Heart right ventricle (tissue), 16 donors: ENCODE measurements around the gene ENDOV. TPM values are rescaled to one million over a fixed set of nuclear protein-coding genes. Genes with fewer than 3 reads are reported as not detected.

ENCODE experiments used
- ATAC-seq, 8 donors: fragments of 200-7000 bp; cut with Tn5 transposase; one replicate each; pipeline ENCODE4 v1.9.1; 2020; ENCODE audit warnings: mild to moderate bottlenecking in 8 of 8, moderate library complexity in 8 of 8, moderate number of reproducible peaks in 1 of 8
- DNase-seq, 2 donors: peaks; one replicate each; pipeline ENCODE4 v3.0.0-alpha.2; 2020
- H3K27ac ChIP-seq, 10 donors: fragments of 200-600 bp; sonication (generic) in 2 of 10; one replicate each; pipeline versions ENCODE4 v1.5.0 to v1.8.0; 2020 to 2022; ENCODE audit warnings: mild to moderate bottlenecking in 3 of 10
- H3K27me3 ChIP-seq, 7 donors: fragments of 200-600 bp; one replicate each; pipeline ENCODE4 v1.8.0; 2021 to 2022; ENCODE audit warnings: mild to moderate bottlenecking in 2 of 7
- H3K36me3 ChIP-seq, 9 donors: fragments of 200-600 bp; sonication (generic) in 1 of 9; one replicate each; pipeline versions ENCODE4 v1.5.0 to v1.8.0; 2020 to 2022; ENCODE audit warnings: mild to moderate bottlenecking in 2 of 9
- H3K4me1 ChIP-seq, 9 donors: fragments of 200-600 bp; sonication (generic) in 1 of 9; one replicate each; pipeline versions ENCODE4 v1.5.0 to v1.8.0; 2020 to 2022; ENCODE audit warnings: mild to moderate bottlenecking in 4 of 9
- H3K4me3 ChIP-seq, 10 donors: fragments of 200-600 bp; sonication (generic) in 2 of 10; one replicate each; pipeline versions ENCODE4 v1.5.0 to v1.8.0; 2020 to 2022; ENCODE audit warnings: mild to moderate bottlenecking in 7 of 10, moderate library complexity in 2 of 10
- H3K9me3 ChIP-seq, 11 donors: fragments of 200-600 bp in 10 of 11; sonication (generic) in 2 of 11; one replicate each; pipeline versions ENCODE4 v1.5.0 to v1.8.0; 2013 to 2022; ENCODE audit warnings: mild to moderate bottlenecking in 2 of 11, control low read depth in 1 of 11, moderate library complexity in 1 of 11
- WGBS, 2 donors: extraction: QIAGEN DNeasy Blood & Tissue Kit; methylation state at CpG; one replicate each; pipeline ENCODE4 v1.1.7; 2013; ENCODE audit warnings: inconsistent platforms in 1 of 2; 5-methylcytosine and 5-hydroxymethylcytosine counted together
- intact Hi-C, 10 donors: fragments of 100-400 bp; cut with DNase I; formaldehyde crosslinking; loops; one replicate each; pipeline versions ENCODE4 v1.11.1 to v1.14.2; 2022
- polyA plus RNA-seq, 2 donors: library from polyadenylated mRNA; stranded (reverse); fragments of 200-250 nt; gene quantifications; one replicate each; pipeline ENCODE4 v1.2.3, GENCODE V29; 2013
- total RNA-seq, 10 donors: library from RNA; stranded (reverse); fragmentation: NEBNext Ultra II Directional in 3 of 10; extraction: Animal tissue kit (Norgen Biotek cat#: 25700) in 3 of 10; gene quantifications; one replicate each; pipeline versions ENCODE4 v1.2.1 to v1.2.4, GENCODE V29; 2021 to 2023
- TF ChIP-seq, protein P1 (sequence below), 9 donors: fragments of 200-600 bp; sonication (generic) in 2 of 9; IDR thresholded peaks; one replicate each; pipeline versions ENCODE4 v1.5.0 to v1.8.0; 2021 to 2022; ENCODE audit warnings: antibody characterized with exemption in 9 of 9, mild to moderate bottlenecking in 5 of 9, moderate library complexity in 1 of 9
- donor health status: Arrhythmogenic right ventricular cardiomyopathy.
- donor health status: ischemic (EF 13 %, LVEDD 7.1; RV severe dilation, severe dysfunction).
- donor health status: healthy with polysubstance abuse.
- donor health status: DM: no; HTN: yes; CAD: no.
- donor health status: DM: no; HTN: no; CAD: no.
- donor health status: ischemic (EF 25% LVEDD 6.9; RV normal size, moderate dysfunction).
- donor health status: ischemic (EF 25% LVEDD 5.7; RV mildly dilated, moderate dysfunction).
- donor health status: healthy.
- donor health status: DM: yes; HTN: yes; CAD: no.
- donor health status: Ischemic cardiomyopathy.
- donor health status: ischemic (EF 35%, LVEDD 5.7; RV mildly dilated, moderate dysfunction).
- donor health status: nonischemic (EF 11% LVEDD 7.7; RV severe dilation, severe dysfunction).
- donor health status: DM: yes; HTN: yes; CAD: no.
- donor health status: PGD.
- donor health status: ischemic (EF 29% LVEDD 5.4; RV normal size, mild dysfunction).
- donor health status: nonischemic (EF 23%, LVEDD 6.1; RV moderate dilation, normal function).

Gene ENDOV
- total and polyA plus RNA-seq, 12 donors: 7.7 to 19.9 (median 12.6) TPM

DNA sequence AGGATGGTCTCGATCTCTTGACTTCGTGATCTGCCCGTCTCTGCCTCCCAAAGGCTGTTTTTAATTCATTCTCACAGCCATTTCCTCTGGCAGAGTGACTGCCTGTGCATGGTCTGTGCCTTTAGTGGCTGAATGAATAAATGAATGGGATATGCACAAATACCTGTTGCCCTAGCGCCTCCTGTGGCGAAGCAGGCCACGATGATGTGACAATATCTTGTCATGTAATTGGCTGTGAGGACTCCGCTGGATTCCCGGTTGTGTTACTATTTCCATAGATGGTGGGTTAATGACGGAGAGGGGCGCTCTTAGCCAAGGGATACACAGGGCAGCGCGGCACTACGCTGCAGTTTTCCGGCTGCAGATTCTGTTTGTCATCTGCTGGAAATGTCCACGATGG, 26.8 kb upstream of the ENDOV start:
- H3K9me3 ChIP-seq: no peaks in the 10 kb centered on the region
- intact Hi-C loops: no loop called here
- ATAC-seq: no peak

DNA sequence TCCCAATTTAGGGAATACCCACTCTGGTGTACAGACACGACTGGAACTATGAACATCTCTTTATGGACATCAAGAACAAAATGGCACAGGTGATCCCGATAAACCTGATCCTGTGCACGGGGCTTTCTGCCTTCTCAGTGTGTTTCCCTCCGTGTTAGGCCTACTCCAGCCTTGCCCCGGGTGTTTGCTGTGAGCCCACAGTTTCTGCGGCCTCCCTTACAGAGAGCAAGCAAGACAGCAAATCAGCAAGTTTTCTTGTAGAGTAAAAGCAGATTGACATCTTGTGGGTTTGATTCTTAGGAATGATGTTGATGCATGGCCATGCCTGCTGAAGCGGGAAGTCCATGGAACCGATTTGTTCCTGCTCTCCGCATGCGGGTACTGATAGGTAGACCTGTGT, 26.4 kb upstream of the ENDOV start:
- H3K36me3 ChIP-seq: peaks cover 0 to 100% (median 82%) of the 10 kb centered on the region in 9 donors

More for the DNA sequence above, 26.8 kb upstream of the ENDOV start:
- H3K27ac ChIP-seq: no peak overlapping the region
- TF ChIP-seq, protein P1, sequence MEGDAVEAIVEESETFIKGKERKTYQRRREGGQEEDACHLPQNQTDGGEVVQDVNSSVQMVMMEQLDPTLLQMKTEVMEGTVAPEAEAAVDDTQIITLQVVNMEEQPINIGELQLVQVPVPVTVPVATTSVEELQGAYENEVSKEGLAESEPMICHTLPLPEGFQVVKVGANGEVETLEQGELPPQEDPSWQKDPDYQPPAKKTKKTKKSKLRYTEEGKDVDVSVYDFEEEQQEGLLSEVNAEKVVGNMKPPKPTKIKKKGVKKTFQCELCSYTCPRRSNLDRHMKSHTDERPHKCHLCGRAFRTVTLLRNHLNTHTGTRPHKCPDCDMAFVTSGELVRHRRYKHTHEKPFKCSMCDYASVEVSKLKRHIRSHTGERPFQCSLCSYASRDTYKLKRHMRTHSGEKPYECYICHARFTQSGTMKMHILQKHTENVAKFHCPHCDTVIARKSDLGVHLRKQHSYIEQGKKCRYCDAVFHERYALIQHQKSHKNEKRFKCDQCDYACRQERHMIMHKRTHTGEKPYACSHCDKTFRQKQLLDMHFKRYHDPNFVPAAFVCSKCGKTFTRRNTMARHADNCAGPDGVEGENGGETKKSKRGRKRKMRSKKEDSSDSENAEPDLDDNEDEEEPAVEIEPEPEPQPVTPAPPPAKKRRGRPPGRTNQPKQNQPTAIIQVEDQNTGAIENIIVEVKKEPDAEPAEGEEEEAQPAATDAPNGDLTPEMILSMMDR (IDR thresholded peaks at IDR 0.05): no peak
- H3K4me1 ChIP-seq: peaks cover 0 to 11% (median 0%) of the 10 kb centered on the region in 9 donors
- 94 to 96% methylated on average over 15 of the region's 15 CpGs for whole genome bisulfite sequencing, 2 donors
- peaks cover 0 to 100% (median 81%) of the 10 kb centered on the region in 9 donors for H3K36me3 ChIP-seq
- no peaks in the 10 kb centered on the region for H3K27me3 ChIP-seq
- DNase-seq: no peak
- no peak overlapping the region for H3K4me3 ChIP-seq

DNA sequence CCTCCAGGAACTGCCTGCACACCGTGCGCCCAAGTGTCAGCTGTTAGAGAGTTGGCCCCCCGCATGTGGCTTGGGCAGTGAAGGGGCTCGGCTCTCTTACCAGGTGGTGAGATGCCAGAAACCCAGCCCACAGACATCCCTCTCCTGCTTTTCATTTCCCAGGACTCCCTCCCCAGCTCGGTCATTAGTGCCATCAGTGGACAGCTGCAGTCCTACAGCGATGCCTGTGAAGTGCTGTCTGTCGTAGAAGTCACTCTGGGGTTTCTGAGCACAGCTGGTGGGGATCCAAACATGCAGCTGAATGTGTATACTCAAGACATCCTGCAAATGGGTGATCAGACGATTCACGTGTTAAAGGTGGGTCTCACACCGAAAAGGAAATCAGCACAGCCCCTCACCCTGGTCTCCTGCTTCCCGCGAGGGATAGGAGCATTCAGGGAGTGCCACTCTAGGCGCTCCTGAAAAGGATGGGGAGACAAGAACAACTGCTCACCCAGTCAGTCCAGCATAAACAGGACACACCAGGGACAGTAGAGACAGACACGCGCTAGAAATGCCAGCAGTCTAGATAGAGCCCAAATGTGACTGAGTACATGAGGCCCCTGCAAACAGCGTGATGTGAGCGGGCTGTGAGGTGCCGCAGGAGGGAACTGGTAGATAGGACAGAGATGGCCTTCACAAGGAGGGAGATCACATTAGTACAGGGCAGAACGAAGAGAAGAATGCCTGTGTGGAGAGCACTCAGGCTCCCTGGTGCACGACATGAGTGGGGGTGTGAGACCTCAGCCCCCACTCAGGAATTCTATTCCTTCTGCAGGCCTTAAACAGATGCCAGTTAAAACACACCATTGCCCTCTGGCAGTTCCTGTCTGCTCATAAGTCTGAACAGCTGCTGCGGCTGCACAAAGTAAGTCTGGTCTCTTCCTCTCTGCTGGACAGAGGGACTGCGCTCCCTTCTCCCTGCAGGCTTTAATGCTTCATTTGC, 25.7 kb upstream of the ENDOV start:
- intact Hi-C loops: no loop called here
- Histone ChIP-seq H3K27ac (no peak overlapping the region), H3K27me3 (no peaks in the 10 kb centered on the region), H3K4me3 (no peak overlapping the region), H3K36me3 (peaks cover 0 to 100% (median 83%) of the 10 kb centered on the region in 9 donors), H3K4me1 (peaks cover 0 to 8% (median 1%) of the 10 kb centered on the region in 9 donors), H3K9me3 (no peaks in the 10 kb centered on the region)
- ATAC-seq (no peak), DNase-seq (no peak)
- TF ChIP-seq, protein P1 (IDR thresholded peaks at IDR 0.05): no peak
- 91 to 93% methylated on average over 22 of the region's 22 CpGs for WGBS, 2 donors

More for the DNA sequence above, 26.4 kb upstream of the ENDOV start:
- WGBS, 2 donors: 97% methylated on average over 10 of the region's 10 CpGs
- Histone ChIP-seq H3K4me1 (peaks cover 0 to 11% (median 0%) of the 10 kb centered on the region in 9 donors), H3K27me3 (no peaks in the 10 kb centered on the region), H3K9me3 (no peaks in the 10 kb centered on the region), H3K4me3 (no peak overlapping the region), H3K27ac (no peak overlapping the region)
- intact Hi-C loops: no loop called here
- TF ChIP-seq, protein P1 (IDR thresholded peaks at IDR 0.05): no peak
- ATAC-seq (no peak), DNase-seq (no peak)

DNA sequence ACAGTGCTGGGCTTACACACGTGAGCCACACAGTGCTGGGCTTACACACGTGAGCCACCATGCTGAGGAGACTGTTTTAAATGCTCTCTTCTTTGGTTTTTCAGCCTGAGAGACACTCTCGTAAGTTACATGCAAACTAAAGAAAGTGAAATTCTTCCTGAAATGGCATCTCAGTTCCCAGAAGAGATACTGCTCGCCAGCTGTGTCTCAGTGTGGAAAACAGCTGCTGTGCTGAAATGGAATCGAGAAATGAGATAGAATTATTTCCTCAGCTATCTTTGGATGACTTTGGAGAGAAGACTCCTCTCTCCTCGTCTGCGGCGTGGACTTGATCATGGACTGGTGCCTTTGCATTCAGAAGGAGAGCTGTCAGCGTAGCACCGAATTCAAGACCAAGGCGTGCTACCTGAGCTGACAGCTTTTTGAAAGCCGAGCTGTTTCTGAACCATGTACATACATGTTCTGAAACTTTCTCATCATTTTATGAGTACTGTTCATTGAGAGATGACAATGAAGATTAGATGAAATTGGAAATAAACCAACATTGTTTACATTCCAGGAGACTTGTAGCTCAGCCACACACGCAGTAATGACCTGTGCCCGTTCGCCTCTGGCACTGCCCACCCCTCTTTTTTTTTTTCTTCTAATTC, 21.6 kb upstream of the ENDOV start:
- TF ChIP-seq, protein P1 (IDR thresholded peaks at IDR 0.05): no peak
- H3K4me3 ChIP-seq: no peak overlapping the region

More for the DNA sequence above, 21.6 kb upstream of the ENDOV start:
- intact Hi-C loops: no loop called here
- Histone ChIP-seq H3K27ac (no peak overlapping the region), H3K36me3 (peaks cover 0 to 78% (median 44%) of the 10 kb centered on the region in 9 donors), H3K27me3 (no peaks in the 10 kb centered on the region), H3K4me1 (peaks cover 0 to 26% (median 14%) of the 10 kb centered on the region in 9 donors), H3K9me3 (no peaks in the 10 kb centered on the region)
- no peak for ATAC-seq
- no peak for DNase-seq
- 79 to 80% methylated on average over 15 of the region's 15 CpGs for WGBS, 2 donors
